A204.1 (cell line): ENCODE data around the gene LMNTD2.

ENCODE experiments used
- FAIRE-seq: peaks from 2 replicates; lab custom pipeline; 2012; peaks lifted over from hg19 to GRCh38; lab: Jason Lieb, UNC

Gene LMNTD2, protein sequence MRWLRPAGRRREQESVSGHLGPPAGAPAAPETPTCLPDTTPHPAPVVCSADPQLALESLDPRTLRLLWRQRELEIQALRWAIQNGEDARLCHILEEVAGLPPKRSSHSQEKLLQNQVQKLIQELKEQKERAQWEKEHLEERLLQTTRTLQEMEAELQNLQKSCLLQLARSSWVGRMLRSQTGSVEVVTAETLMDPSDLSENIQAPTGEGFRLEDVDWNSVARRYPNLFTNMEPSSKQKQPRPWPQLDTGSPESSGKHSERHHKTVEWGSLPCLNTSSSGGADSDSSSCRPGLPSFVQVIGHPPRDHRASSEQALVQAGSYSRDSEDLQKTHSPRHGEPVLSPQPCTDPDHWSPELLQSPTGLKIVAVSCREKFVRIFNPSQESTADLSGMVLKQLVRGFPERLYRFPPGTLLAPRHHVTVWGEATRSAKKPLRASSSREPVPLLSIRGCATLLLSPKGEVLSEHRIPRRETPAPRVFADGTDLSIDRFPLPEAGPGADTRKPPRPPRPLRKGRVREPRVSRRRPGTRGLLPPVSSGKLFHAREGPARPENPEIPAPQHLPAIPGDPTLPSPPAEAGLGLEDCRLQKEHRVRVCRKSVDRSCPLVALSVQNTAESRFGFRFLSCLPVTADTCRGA

DNA sequence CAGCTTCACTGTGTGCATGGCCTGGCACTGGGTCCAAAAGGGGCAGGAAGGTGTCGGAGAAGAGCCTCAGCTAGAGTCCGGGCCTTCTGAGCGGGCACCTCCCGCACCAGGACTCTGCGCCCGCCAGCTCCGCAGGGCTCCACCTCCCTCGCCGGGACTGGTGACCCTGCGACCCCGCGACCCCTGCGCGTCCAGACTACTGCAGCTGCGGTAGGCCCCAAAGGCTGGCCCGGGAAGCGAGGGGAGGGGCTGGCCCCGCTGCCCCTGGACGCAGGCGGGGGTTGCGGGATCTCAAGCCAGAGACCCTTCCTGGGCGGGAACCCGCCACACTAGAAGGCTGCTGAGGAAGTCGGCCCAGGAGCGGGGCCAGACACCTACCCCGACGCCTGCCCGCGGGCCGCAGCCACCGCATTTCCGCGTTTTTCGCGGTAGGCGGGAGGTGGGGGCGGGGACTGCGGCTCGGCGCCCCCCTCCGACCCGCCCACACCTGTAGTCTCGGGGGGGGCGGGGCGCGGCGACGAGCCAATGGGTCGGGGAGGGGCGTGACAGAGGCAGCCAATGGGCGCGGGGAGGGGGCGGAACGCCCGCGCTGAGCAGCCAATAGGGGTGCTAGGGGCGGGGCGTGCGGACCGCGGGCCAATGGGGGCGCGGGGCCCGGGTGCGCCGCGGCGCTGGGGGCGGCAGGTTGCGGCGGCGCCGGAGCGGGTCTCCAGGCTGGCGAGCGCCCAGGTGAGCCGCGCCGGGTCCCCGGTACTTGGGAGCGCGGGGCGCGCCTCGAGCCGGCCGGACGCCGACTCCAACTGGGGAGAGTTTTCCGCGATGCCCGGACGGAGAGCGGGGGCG lies at the start of gene LMNTD2, which contains the start of gene RASSF7:
TSS of gene LMNTD2 (minus strand) at position 434 of the 843 bp plus-strand sequence. CDS start at position 412, 22 bp downstream.
TSS of gene RASSF7 (plus strand) at position 666 of the 843 bp plus-strand sequence. CDS start 799 bp downstream, outside the sequence.
- no peak for FAIRE-seq

DNA sequence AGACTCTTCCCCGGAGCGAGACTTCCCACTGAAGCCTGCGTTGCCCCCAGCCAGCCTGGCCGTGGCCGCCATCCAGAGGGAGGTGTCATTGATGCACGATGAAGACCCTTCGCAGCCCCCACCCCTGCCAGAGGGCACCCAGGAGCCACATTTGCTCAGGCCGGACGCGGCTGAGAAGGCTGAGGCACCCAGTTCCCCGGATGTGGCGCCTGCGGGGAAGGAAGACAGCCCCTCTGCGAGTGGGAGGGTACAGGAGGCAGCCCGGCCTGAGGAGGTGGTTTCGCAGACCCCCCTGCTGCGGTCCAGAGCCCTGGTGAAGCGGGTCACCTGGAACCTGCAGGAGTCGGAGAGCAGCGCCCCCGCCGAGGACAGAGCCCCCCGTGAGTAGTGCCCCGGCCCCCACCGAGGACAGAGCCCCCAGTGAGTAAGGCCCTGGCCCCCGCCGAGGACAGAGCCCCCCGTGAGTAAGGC lies 48.8 kb upstream of the LMNTD2 start:
- FAIRE-seq = no peak

DNA sequence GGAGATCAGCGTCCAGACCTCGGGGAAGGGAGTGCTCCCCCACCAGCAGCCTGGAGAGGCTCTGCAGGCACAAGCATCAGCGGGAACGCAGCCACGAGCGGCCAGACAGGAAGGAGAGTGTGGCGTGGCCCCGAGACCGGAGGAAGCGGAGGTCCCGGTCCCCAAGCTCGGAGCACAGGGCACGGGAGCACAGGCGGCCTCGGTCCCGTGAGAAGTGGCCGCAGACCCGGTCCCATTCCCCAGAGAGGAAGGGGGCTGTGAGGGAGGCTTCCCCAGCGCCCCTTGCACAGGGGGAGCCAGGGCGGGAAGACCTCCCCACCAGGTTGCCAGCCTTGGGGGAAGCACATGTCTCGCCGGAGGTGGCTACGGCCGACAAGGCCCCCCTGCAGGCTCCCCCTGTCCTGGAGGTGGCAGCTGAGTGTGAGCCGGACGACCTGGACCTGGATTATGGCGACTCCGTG lies 48.3 kb upstream of the LMNTD2 start:
- no peak for FAIRE-seq

DNA sequence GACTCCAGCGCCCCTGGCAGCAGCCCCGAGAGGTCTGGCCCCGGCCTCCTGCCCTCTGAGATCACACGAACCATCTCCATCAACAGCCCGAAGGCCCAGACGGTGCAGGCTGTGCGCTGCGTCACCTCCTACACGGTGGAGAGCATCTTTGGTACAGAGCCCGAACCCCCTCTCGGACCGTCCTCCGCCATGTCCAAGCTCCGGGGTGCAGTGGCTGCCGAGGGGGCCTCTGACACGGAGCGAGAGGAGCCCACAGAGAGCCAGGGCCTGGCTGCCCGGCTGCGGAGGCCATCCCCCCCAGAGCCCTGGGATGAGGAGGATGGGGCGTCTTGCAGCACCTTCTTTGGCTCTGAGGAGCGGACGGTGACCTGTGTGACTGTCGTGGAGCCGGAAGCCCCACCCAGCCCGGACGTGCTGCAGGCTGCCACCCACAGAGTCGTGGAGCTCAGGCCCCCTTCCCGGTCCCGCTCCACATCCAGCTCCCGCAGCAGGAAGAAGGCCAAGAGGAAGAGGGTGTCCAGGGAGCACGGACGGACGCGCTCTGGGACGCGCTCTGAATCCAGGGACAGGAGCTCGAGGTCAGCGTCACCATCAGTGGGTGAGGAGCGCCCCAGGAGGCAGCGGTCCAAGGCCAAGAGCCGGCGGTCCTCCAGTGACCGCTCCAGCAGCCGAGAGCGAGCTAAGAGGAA lies 47.6 kb upstream of the LMNTD2 start:
- FAIRE-seq = no peak

DNA sequence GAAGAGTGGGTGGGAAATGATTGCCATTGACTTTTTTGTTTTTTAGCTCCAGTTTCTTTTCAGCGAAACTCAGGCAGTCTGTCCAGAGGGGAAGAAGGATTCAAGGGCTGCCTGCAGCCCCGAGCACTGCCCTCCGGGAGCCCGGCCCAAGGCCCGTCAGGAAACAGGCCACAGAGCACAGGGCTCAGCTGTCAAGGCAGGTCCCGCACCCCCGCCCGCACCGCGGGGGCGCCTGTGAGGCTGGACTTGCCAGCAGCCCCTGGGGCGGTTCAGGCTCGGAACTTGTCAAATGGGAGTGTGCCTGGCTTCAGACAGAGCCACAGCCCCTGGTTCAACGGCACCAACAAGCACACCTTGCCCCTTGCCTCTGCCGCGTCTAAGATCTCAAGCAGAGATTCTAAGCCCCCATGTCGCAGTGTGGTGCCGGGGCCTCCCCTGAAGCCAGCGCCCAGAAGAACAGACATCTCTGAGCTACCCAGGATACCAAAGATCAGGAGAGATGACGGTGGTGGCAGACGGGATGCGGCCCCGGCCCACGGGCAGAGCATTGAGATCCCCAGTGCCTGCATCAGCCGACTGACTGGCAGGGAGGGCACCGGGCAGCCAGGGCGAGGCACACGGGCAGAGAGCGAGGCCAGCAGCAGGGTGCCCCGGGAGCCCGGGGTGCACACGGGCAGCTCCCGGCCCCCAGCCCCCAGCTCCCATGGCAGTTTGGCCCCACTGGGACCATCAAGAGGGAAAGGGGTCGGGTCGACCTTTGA lies 46.7 kb upstream of the LMNTD2 start:
- no peak for FAIRE-seq

DNA sequence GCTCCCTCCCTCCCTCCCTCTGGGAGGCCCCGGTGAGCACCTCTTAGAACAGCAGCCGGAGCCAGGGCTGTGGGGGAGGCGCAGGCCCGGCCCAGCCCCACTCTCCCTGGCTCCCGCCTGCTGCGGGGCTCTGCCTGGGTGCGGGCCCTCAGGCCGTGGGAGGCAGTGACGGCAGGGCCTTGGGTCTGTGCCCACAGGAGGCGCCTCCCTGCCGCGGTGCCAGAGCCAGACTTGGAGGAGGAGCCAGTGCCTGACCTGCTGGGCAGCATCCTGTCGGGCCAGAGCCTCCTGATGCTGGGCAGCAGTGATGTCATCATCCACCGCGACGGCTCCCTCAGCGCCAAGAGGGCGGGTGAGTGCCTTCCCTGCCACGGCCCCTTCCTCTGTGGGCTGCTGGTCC lies 45.7 kb upstream of the LMNTD2 start:
- FAIRE-seq = no peak

DNA sequence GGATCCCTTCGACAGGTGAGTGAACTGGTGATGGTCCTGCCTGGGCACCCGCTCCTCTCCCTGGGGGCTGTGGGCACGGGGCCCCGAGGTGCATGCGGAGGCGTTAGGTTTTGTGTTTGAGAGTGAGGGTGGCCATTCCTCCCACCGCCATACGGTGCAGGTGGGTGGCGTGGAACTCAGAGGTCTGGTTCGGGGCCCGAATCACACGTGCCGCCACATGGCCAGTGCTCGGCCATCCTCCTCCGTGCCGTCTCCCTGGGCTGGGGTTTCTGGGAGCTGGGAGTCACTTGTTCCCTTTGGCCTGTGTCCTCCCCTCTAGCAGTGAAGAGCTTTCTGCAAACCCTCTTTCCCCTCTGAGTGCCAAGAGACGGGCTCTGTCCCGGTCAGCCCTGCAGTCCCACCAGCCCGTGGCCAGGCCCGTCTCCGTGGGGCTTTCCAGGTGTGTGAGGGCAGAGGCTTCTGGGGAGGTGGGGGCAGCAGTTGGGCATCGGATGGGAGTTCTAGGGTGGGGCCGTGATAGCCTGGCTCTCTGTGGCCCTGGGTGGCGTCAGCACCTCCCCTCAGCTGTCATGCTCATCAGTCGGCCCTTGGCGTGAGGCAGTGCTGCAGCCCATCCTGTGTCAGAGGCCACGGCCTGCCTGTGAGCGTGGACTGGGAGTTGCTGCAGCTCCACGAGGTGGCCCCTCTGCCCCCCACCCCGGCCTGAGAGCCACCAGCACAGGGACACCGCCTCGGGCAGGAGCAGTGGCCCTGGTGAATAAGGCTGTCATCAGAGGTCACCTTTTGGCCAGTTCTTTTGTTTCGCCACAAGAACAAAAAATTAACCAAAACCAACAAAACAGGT lies 45.0 kb upstream of the LMNTD2 start:
- no peak for FAIRE-seq

DNA sequence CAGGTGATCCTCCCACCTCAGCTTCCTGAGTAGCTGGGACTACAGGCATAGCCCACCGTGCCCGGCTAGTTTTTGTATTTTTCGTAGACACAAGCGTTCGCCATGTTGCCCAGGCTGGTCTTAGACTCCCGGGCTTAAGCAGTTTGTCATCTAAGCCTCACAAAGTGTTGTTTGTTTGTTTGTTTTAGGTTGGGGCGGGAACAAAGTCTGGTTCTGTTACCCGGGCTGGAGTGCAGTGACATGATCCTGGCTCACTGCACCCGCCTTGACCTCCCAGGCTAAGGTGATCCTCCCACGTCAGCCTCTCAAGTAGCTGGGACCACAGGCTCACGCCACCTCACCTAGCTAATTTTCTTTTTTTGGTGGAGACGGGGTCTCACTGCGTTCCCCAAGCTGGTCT lies 42.6 kb upstream of the LMNTD2 start:
- no peak for FAIRE-seq

DNA sequence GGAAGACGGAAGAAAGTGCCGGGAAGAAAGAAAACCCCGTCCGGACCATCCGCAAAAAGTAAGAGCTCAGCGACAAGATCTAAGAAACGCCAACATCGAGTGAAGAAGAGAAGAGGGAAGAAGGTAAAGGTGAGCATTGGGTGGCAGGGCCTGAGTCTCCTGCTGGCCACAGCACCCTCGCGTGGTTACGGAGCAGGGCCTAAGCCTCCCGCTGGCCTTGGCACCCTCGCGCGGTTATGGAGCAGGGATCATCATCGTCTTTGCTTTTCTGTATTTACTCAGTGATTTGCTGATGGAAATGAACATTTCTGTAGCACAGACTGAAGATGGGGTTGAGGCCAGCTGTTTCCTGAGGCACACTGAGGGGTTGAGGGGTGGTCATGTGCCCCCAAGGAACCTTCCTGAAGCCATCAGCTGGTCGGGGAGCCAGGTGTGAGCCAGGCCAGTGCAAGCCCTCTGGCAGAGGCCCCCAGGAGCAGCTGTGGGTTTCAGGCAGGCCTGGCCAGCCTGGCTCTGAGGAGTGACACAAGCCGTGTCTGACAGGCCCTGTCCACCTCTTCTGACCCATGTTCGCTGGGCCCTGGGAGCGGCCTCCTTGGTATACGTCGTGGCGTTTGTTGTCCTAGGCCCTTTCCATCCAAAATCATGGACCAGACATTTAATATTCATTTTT lies 41.2 kb upstream of the LMNTD2 start:
- FAIRE-seq = no peak

DNA sequence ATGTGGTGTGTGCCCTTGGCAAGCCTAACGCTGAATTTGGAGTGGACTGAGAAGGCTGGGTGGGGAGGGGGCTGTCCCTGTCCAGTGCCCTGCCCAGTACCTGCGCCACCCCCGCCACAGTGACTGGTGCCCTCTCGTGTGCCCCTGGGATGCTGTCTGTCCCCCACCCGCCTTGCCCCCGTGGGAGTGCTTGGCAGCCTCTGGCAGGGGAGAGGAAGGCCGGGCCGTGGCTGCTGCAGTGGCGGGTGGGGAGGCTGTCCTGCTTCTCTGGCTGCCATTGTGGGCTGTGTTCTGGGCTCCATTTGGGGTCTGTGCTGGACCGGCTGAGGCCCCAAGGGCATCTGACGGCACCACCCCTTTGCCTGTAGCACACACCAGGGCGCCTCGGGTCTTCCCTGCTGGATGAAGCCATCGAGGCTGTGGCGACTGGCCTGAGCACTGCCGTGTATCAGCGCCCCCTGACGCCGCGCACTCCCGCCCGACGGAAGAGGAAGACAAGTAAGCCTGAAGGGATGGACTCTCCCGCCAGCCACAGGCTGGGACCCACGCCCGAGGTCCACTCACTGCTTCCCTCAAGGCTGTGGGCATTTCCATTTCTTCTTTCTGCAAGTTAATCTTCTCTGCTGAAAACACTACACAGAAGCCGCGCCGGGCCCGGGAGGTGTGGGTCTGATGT lies 37.6 kb upstream of the LMNTD2 start:
- FAIRE-seq = no peak

DNA sequence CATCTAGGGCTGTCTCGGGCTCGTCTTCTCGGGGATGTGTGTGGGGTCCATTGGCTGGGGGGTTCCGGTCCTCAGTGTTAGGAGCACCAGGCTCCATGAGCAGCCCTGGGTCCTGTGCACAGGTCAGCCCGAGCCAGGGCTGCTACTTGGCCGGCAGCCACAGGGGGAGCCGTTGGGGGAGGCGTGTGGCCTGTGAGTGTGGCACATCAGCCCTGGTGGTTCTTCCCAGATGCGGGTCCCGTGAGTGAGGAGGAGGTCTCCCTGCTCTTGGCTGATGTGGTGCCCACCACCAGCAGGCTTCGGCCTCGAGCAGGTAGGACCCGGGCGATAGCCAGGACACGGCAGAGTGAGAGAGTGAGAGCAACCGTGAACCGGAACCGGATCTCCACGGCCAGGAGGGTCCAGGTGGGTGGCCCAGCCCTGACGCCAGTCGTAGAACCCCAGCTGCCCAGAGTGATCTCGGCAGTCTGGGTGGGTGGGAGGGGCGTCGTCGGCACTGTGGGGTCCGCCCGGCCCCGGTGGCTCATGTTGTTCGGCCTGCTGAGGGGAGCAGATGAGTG lies 36.7 kb upstream of the LMNTD2 start:
- FAIRE-seq = no peak

DNA sequence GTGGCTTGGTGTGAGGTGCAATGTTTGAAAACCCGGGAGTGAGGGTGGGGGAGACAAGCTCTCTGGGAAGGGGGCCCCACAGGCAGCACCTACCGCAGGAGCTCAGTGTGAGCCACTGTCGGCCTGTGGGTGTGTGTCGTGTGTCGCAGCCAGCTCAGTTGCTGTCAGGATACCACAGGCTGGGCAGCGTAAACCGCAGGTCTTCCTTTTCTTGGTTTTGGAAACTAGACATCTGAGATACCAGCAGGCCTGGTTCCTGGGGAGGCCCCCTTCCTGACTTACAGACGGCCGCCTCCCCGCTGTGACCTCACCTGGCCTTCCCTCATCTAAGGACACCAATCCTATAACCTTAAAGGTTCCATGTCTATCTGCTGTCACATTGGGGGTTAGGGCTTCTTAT lies 35.8 kb upstream of the LMNTD2 start:
- FAIRE-seq = no peak

DNA sequence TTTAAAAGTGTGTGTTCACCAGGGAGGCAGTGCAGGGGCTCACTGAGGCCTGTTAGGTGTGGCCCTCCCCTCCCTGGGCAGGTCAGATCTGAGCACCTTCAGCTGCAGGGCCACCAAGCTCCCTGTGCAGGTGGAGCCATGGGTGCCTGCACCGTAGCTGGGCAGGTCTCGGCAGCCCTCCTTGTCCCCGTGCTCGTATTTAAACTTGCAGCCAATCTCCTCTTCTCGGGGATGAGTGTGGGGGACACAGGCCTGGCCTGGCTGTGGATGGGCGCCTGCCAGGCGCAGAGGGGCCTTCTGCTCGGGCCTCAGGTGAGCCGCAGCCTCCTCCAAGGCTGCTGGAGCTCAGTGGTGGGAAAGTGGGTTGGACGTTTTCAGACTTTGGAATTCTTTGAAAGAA lies 34.9 kb upstream of the LMNTD2 start:
- no peak for FAIRE-seq

DNA sequence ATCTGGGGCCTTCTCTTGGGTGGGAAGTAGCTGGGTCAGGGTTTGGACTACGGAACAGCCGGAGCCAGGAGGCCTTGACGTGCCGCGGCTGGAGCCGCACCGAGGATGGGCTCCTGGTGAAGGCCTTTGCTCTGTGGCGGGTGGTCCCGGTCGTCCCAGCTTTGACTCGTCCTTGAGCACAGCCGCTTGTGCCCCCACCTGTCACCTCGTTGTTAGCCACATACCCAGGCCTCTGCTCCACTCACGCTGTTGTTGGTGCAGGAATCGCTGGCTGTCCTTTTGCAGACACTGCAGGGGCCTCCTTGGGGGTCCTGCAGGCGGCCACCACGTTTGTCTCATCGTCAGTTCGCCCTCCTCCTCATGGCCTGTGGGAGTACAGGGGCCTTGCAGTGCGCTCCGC lies 32.8 kb upstream of the LMNTD2 start:
- no peak for FAIRE-seq

DNA sequence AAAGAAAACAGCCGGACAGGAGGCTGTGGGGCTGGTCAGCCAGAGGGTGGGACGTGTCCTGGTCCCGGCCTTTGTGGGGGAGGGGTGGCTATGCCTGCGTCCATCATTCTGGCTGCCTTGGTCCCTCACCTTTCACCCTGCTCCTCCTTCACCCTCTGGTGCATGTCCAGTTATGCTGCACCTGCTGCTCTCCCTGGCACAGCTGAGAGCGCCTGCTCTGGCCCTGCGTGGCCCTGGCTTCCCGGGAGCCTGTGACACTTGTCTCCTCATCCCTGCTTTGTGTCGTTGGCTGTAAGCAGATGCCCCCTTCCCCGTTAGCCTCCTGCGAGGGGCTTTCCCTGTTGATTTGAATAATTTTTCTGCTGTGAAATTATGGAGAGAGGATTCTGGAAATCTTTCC lies 32.4 kb upstream of the LMNTD2 start:
- FAIRE-seq = no peak

DNA sequence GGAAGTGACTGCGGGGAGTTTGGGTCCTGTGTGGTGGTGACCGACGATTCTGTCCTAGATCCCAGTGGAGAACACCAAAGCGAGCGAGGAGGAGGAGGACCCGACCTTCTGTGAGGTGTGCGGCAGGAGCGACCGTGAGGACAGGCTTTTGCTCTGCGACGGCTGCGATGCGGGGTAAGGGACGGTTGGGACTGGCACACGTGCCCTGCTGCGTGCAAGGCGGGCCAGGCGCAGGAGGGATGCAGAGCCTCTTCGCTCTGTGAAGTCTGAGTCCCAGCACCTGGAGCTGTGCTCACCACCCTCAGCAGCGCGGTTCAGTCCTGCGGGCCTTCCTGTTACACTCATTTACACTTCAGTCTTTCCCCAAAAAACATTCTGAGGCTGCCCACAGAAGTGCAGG lies 32.0 kb upstream of the LMNTD2 start:
- no peak for FAIRE-seq

DNA sequence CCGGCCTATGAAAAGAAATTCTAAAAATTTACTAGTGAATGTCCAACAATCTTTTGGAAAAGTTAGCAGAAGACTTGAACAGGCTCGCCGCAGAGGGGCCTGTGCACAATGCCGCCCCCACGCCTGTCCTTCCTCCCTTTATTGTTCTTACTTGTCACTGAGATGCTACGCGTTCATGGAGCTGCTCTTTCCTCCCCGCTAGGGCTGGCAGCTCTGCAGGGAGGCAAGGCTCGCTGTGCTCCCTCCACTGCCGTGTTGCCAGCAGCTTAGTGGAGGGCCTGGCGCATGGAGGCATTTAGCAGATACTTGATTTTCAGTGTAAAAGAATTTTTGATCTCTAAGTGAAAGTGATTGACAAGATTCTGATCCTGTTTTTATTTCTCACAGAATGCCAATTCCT lies 30.5 kb upstream of the LMNTD2 start:
- no peak for FAIRE-seq

DNA sequence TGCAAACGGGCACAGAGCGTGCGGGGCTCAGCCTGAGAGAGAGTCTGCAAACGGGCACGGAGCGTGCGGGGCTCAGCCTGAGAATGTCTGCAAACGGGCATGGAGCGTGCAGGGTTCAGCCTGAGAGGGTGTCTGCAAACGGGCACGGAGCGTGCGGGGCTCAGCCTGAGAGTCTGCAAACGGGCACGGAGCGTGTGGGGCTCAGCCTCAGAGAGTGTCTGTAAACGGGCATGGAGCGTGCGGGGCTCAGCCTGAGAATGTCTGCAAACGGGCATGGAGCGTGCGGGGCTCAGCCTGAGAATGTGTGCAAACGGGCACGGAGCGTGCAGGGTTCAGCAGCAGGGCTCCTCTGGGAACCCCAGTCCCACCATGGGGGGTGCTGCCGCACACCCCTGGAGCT lies 29.3 kb upstream of the LMNTD2 start:
- no peak for FAIRE-seq

DNA sequence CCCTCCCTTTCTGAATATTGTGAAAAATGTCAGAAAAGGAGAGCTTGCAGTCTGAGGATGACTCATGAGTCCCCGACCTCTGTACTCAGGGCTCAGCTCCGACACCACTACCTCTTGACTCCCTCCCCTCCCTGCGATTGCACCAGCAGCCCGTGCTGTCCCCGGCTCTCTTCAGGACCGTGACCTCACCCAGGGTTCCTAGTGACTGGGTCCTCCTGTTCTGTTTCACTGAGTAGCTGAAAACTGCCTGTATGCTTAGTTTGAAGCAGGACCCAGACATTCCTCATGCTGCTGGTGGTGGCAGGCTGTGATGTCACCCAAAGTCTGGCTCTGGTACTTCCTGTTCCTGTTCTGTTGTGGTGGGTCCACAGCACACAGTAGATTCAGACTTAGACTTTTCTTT lies 27.4 kb upstream of the LMNTD2 start:
- FAIRE-seq = no peak
